ENCODE measurements around the gene ARL17B.
"Not testable (repeated sequence)": the region's sequence is repeated elsewhere in the genome, so short reads cannot be mapped to it uniquely, and the experiment has no call there.

DNA sequence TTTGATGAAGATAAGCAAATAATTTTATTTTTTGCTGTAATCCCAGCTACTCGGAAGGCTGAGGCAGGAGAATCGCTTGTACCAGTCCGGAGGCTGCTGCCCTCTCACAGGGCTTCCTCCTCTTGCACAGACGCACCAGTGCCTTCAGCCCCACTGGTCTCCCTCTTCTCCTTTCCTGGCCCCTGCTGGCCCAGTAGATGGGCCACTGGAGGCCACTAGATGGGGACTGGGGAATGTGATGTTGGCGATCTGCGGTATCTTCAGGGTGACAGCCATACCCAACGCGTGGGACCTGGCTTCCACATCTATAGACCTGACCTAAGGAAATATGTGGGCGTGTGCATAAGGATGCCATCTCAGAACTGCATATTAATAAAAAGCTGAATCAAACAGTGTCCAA, 38.4 kb upstream of the ARL17B start:
- TF ChIP-seq POLR2A (IDR thresholded peaks at IDR 0.05), result not testable (repeated sequence)
- TF ChIP-seq, protein P1, sequence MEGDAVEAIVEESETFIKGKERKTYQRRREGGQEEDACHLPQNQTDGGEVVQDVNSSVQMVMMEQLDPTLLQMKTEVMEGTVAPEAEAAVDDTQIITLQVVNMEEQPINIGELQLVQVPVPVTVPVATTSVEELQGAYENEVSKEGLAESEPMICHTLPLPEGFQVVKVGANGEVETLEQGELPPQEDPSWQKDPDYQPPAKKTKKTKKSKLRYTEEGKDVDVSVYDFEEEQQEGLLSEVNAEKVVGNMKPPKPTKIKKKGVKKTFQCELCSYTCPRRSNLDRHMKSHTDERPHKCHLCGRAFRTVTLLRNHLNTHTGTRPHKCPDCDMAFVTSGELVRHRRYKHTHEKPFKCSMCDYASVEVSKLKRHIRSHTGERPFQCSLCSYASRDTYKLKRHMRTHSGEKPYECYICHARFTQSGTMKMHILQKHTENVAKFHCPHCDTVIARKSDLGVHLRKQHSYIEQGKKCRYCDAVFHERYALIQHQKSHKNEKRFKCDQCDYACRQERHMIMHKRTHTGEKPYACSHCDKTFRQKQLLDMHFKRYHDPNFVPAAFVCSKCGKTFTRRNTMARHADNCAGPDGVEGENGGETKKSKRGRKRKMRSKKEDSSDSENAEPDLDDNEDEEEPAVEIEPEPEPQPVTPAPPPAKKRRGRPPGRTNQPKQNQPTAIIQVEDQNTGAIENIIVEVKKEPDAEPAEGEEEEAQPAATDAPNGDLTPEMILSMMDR (IDR thresholded peaks at IDR 0.05), result not testable (repeated sequence)
